Right atrium auricular region (tissue), 2 donors: ENCODE data around the gene RAB38. TPM values are rescaled to one million over a fixed set of nuclear protein-coding genes. Genes with fewer than 3 reads are reported as not detected.

Source experiments
- DNase-seq: peaks from one replicate; pipeline ENCODE4 v3.0.0-alpha.2; 2019; ENCODE audit warnings: low spot score
- H3K27ac ChIP-seq, 2 donors: fragments of 200-600 bp; sonication (generic); 1 replicate in 1 of 2; 2 replicates in 1 of 2; pipeline ENCODE4 v1.5.1; 2016 to 2019
- H3K27me3 ChIP-seq, 2 donors: fragments of 200-600 bp; sonication (generic); one replicate each; pipeline versions ENCODE4 v1.5.1 to v1.6.0; 2017 to 2019
- H3K36me3 ChIP-seq: fragments of 200-600 bp; sonication (generic); one replicate; pipeline ENCODE4 v1.5.1; 2016
- H3K4me1 ChIP-seq, 2 donors: fragments of 200-600 bp; sonication (generic); one replicate each; pipeline versions ENCODE4 v1.5.1 to v1.6.0; 2017 to 2019
- H3K4me3 ChIP-seq, 2 donors: fragments of 200-600 bp; sonication (generic); 1 replicate in 1 of 2; 2 replicates in 1 of 2; pipeline ENCODE4 v1.5.1; 2017 to 2019; ENCODE audit warnings: mild to moderate bottlenecking in 1 of 2, moderate library complexity in 1 of 2
- H3K9me3 ChIP-seq, 2 donors: fragments of 200-600 bp; sonication (generic); one replicate each; pipeline ENCODE4 v1.5.1; 2019
- total RNA-seq, 2 donors: library from RNA; depleted of rRNA; stranded (reverse); fragments of >200 nt; gene quantifications; one replicate each; pipeline ENCODE4 v1.1.0, GENCODE V29; 2016
- TF ChIP-seq, protein P1 (sequence below), 2 donors: fragments of 200-600 bp; sonication (generic); IDR thresholded peaks; one replicate each; pipeline ENCODE4 v1.5.1; 2019; ENCODE audit warnings: antibody characterized with exemption in 2 of 2

The RAB38 gene
- total RNA-seq, 2 donors from 2014 or later, result 1.4 to 1.6 TPM

GRCh38 chr11:88179971-88180629, 4.9 kb upstream of the RAB38 start:
- Histone ChIP-seq H3K4me3 (no peak overlapping the region), H3K9me3 (no peaks in the 10 kb centered on the region), H3K36me3 (no peaks in the 10 kb centered on the region), H3K27ac (no peak overlapping the region), H3K27me3 (no peaks in the 10 kb centered on the region), H3K4me1 (peaks cover 0 to 8% of the 10 kb centered on the region in 2 donors)
- no peak for DNase-seq
- TF ChIP-seq, protein P1, sequence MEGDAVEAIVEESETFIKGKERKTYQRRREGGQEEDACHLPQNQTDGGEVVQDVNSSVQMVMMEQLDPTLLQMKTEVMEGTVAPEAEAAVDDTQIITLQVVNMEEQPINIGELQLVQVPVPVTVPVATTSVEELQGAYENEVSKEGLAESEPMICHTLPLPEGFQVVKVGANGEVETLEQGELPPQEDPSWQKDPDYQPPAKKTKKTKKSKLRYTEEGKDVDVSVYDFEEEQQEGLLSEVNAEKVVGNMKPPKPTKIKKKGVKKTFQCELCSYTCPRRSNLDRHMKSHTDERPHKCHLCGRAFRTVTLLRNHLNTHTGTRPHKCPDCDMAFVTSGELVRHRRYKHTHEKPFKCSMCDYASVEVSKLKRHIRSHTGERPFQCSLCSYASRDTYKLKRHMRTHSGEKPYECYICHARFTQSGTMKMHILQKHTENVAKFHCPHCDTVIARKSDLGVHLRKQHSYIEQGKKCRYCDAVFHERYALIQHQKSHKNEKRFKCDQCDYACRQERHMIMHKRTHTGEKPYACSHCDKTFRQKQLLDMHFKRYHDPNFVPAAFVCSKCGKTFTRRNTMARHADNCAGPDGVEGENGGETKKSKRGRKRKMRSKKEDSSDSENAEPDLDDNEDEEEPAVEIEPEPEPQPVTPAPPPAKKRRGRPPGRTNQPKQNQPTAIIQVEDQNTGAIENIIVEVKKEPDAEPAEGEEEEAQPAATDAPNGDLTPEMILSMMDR (IDR thresholded peaks at IDR 0.05), result no peak

GRCh38 chr11:88179141-88179540, 3.9 kb upstream of the RAB38 start:
- Histone ChIP-seq H3K27me3 (no peaks in the 10 kb centered on the region), H3K9me3 (no peaks in the 10 kb centered on the region), H3K4me1 (peaks cover 0 to 11% of the 10 kb centered on the region in 2 donors), H3K36me3 (no peaks in the 10 kb centered on the region), H3K4me3 (no peak overlapping the region), H3K27ac (no peak overlapping the region)
- no peak for DNase-seq
- TF ChIP-seq, protein P1 (IDR thresholded peaks at IDR 0.05), result no peak

- no peak for DNase-seq
- Histone ChIP-seq H3K36me3 (no peaks in the 10 kb centered on the region), H3K27me3 (no peaks in the 10 kb centered on the region), H3K27ac (no peak overlapping the region), H3K4me1 (peaks cover 0 to 11% of the 10 kb centered on the region in 2 donors), H3K4me3 (no peak overlapping the region), H3K9me3 (no peaks in the 10 kb centered on the region)
- TF ChIP-seq, protein P1 (IDR thresholded peaks at IDR 0.05), result no peak
Measured at GRCh38 chr11:88178191-88178590, 2.9 kb upstream of the RAB38 start.

GRCh38 chr11:88175569-88176075, 379 bp upstream of the RAB38 start:
- Histone ChIP-seq H3K27ac (no peak overlapping the region), H3K4me1 (peaks cover 0 to 11% of the 10 kb centered on the region in 2 donors), H3K27me3 (no peaks in the 10 kb centered on the region), H3K36me3 (no peaks in the 10 kb centered on the region), H3K4me3 (peak overlapping the region; percentile 27 to 52), H3K9me3 (no peaks in the 10 kb centered on the region)
- TF ChIP-seq, protein P1 (IDR thresholded peaks at IDR 0.05), result no peak
- DNase-seq, result no peak

GRCh38 chr11:88173956-88174355, 1.3 kb downstream of the RAB38 start:
- Histone ChIP-seq H3K9me3 (no peaks in the 10 kb centered on the region), H3K27ac (no peak overlapping the region), H3K4me3 (no peak overlapping the region), H3K27me3 (no peaks in the 10 kb centered on the region), H3K4me1 (peaks cover 0 to 11% of the 10 kb centered on the region in 2 donors), H3K36me3 (no peaks in the 10 kb centered on the region)
- DNase-seq, result no peak
- TF ChIP-seq, protein P1 (IDR thresholded peaks at IDR 0.05), result no peak

GRCh38 chr11:88171982-88172381, 3.3 kb downstream of the RAB38 start:
- TF ChIP-seq, protein P1 (IDR thresholded peaks at IDR 0.05), result no peak

More at GRCh38 chr11:88171982-88172381, 3.3 kb downstream of the RAB38 start:
- no peak for DNase-seq
- Histone ChIP-seq H3K36me3 (no peaks in the 10 kb centered on the region), H3K9me3 (no peaks in the 10 kb centered on the region), H3K27ac (no peak overlapping the region), H3K27me3 (no peaks in the 10 kb centered on the region), H3K4me3 (no peak overlapping the region), H3K4me1 (peaks cover 0 to 11% of the 10 kb centered on the region in 2 donors)
